VCaP (cell line): ENCODE measurements around the gene DND1.

Experiments used
- H3K27ac ChIP-seq: fragments of 450-650 bp; 2 replicates; pipeline ENCODE4 v1.5.1; 2017
- CTCF ChIP-seq: fragments of 450-650 bp; conservative IDR thresholded peaks from 2 replicates; pipeline ENCODE4 v1.5.1; 2017; ENCODE audit warnings: mild to moderate bottlenecking, moderate library complexity

Gene DND1

DNA sequence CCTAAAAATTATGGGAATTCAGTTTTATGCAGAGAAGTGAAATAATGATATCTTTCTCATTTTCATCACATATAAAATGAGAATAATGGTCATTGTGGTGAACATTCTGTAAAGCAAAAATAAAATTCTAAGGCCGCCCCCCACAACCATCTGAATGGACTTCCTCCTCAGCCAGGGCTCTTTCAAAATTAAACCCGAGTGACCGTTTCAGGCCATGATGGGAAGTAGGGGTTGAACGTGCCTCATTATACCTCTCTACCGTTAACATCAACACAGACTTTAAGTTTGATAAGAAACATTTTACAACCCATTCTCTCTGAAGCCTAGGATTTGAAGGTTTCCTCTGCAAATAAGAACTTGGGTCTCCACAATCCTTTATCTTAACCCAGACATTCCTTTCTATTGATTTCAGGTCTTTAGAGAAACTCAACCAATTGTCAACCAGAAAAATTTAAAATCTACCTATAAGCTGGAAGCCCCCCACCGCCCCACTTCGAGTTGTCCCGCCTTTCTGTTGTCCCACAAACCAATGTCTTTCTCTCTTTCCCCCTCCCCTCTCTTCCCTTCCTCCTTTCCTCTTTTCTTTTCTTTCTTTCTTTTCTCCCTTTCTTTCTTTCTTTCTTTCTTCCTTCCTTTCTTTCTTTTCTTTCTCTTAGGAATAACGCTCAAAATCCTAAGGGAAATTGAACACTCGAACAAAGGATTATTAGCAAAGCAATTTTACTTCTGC lies 35.8 kb downstream of the DND1 start:
- no peak for TF ChIP-seq CTCF
- H3K27ac ChIP-seq = no peak overlapping the region

- no peak overlapping the region for H3K27ac ChIP-seq
- no peak for TF ChIP-seq CTCF
These were observed 37.8 kb downstream of the DND1 start for GRCh38 chr5:140635291-140636257.

- H3K27ac ChIP-seq = no peak overlapping the region
These were observed 39.3 kb downstream of the DND1 start for GRCh38 chr5:140634103-140634502.

DNA sequence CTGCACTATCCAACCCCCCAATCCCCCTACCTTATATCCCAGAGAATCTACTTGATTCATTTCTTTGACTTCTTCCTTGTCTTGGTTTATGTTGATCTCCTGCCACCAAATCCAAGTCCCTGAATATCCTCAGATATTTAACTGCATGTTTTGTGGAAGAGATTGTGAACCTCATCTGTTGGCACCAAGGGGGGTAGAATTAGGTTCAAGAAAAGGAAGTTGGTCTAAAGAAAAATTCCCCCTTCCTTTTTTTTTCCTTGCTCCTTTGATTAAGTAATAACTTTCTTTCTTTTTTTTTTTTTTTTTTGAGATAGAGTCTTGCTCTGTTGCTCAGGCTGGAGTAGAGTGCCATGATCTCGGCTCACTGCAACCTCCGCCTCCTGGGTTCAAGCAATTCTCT lies 39.9 kb downstream of the DND1 start:
- no peak for TF ChIP-seq CTCF
- no peak overlapping the region for H3K27ac ChIP-seq

More at GRCh38 chr5:140634103-140634502, 39.3 kb downstream of the DND1 start:
- no peak for TF ChIP-seq CTCF

DNA sequence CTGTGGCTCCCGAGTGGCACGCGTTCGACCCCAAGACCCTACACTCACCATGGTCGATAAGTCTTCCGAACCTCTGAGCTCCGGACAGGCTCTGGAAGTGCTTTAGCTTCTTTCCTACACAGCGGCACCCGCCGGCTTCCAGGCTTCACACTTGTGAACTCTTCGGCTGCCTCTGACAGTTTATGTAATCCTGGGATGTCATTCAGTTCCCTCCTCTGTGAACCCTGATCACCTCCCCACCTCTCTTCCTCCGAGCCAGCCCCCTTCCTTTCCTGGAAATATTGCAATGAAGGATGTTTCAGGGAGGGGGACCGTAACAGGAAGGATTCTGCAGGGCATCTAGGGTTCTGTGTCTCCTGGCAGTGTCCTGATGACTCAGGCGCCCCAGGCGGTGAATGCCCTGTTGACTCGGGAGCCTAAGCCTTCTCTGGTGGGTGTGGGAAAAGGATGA lies 40.3 kb downstream of the DND1 start, which contains the start of gene CD14:
TSS of gene CD14 (minus strand) at position 155 of the 451 bp plus-strand sequence. CDS start at position 51, 104 bp downstream.
- peak within 1 kb of the TSS; percentile 49 for H3K27ac ChIP-seq
- no peak for TF ChIP-seq CTCF

- TF ChIP-seq CTCF = no peak
- peak overlapping the region; percentile 49 for H3K27ac ChIP-seq
These were observed 40.9 kb downstream of the DND1 start for GRCh38 chr5:140632366-140633020.
